Right lung (tissue), 5 donors: ENCODE data around the gene RHBDF2. TPM values are rescaled to one million over a fixed set of nuclear protein-coding genes. Genes with fewer than 3 reads are reported as not detected.

ENCODE experiments used
- DNase-seq, 2 donors: peaks; one replicate each; pipeline ENCODE4 v3.0.0-alpha.2; 2013
- polyA plus RNA-seq, 5 donors: library from polyadenylated mRNA; unstranded; fragments of 120-200 nt; gene quantifications; one replicate each; pipeline versions ENCODE4 v1.2.1 to v1.2.3, GENCODE V29; 2013; ENCODE audit warnings: inconsistent platforms in 1 of 5, low replicate concordance in 1 of 5; ENCODE audit not compliant: insufficient read length in 5 of 5, insufficient read depth in 1 of 5

RHBDF2 gene
- polyA plus RNA-seq, 5 donors, result 4.9 to 10.9 (median 9.0) TPM

GRCh38 chr17:76481071-76481655 is 20.1 kb downstream of the RHBDF2 start:
- DNase-seq, result no peak

GRCh38 chr17:76480632-76481031 is 20.6 kb downstream of the RHBDF2 start:
- no peak for DNase-seq

- no peak for DNase-seq
These were observed 21.6 kb downstream of the RHBDF2 start for GRCh38 chr17:76479515-76480060.

- DNase-seq, result no peak
These were observed 22.3 kb downstream of the RHBDF2 start for GRCh38 chr17:76478730-76479514.

- no peak for DNase-seq
These were observed 23.1 kb downstream of the RHBDF2 start for GRCh38 chr17:76478097-76478496.

- DNase-seq, result no peak
These were observed 23.6 kb downstream of the RHBDF2 start for GRCh38 chr17:76477576-76477975.

- DNase-seq, result no peak
These were observed 24.5 kb downstream of the RHBDF2 start for GRCh38 chr17:76476736-76477135.

GRCh38 chr17:76475302-76475701 is 25.9 kb downstream of the RHBDF2 start:
- no peak for DNase-seq

GRCh38 chr17:76474894-76475293 is 26.3 kb downstream of the RHBDF2 start:
- no peak for DNase-seq

- no peak for DNase-seq
These were observed 27.0 kb downstream of the RHBDF2 start for GRCh38 chr17:76474238-76474637.

GRCh38 chr17:76473541-76473985 is 27.7 kb downstream of the RHBDF2 start:
- DNase-seq, result no peak

GRCh38 chr17:76472726-76473125 is 28.5 kb downstream of the RHBDF2 start:
- no peak for DNase-seq

- DNase-seq, result no peak
These were observed 29.0 kb downstream of the RHBDF2 start for GRCh38 chr17:76472258-76472645.

GRCh38 chr17:76471498-76472257 is 29.5 kb downstream of the RHBDF2 start:
- DNase-seq, result no peak

GRCh38 chr17:76469991-76470739 is 31.1 kb downstream of the RHBDF2 start:
- DNase-seq, result no peak

GRCh38 chr17:76469076-76469990 is 31.9 kb downstream of the RHBDF2 start:
- no peak for DNase-seq

- DNase-seq, result no peak
These were observed 32.6 kb downstream of the RHBDF2 start for GRCh38 chr17:76468634-76469010.

GRCh38 chr17:76467809-76468633 is 33.2 kb downstream of the RHBDF2 start:
- DNase-seq, result no peak

- DNase-seq, result no peak
These were observed 33.9 kb downstream of the RHBDF2 start, which contains the start of gene AANAT for GRCh38 chr17:76467366-76467765. Gene AANAT, plus strand, starts transcription at chr17:76467603. Its CDS starts 1,144 bp downstream, at chr17:76468747.

GRCh38 chr17:76466775-76467130 is 34.5 kb downstream of the RHBDF2 start:
- DNase-seq, result no peak
